Endodermal cell (in vitro differentiated cells): ENCODE data around the gene MYL11. TPM values are rescaled to one million over a fixed set of nuclear protein-coding genes. Genes with fewer than 3 reads are reported as not detected.

Experiments
- DNase-seq: peaks from one replicate; pipeline ENCODE4 v3.0.0-alpha.2; 2017
- H3K27ac ChIP-seq: 2 replicates; pipeline ENCODE4 v1.5.1; 2013; ENCODE audit warnings: mild to moderate bottlenecking, low read depth, low read length, moderate library complexity
- H3K27me3 ChIP-seq: 2 replicates; pipeline ENCODE4 v1.6.1; 2013; ENCODE audit warnings: mild to moderate bottlenecking, low read length, moderate library complexity; ENCODE audit not compliant: insufficient read depth, control insufficient read depth, poor library complexity, severe bottlenecking
- H3K36me3 ChIP-seq: 2 replicates; pipeline ENCODE4 v1.7.0; 2013; ENCODE audit warnings: mild to moderate bottlenecking, low read length, moderate library complexity; ENCODE audit not compliant: control insufficient read depth, insufficient read depth
- H3K4me1 ChIP-seq: one replicate; pipeline ENCODE4 v1.7.0; 2013; ENCODE audit warnings: low read length; ENCODE audit not compliant: control insufficient read depth, insufficient read depth
- H3K4me3 ChIP-seq: 2 replicates; pipeline ENCODE4 v1.5.1; 2013; ENCODE audit warnings: mild to moderate bottlenecking, low read length, moderate library complexity
- H3K9ac ChIP-seq: 2 replicates; pipeline ENCODE4 v1.6.1; 2013; ENCODE audit warnings: mild to moderate bottlenecking, low read length, moderate library complexity; ENCODE audit not compliant: poor library complexity, severe bottlenecking; ENCODE audit errors: extremely low read depth
- H3K9me3 ChIP-seq: 2 replicates; pipeline ENCODE4 v1.6.1; 2013; ENCODE audit warnings: mild to moderate bottlenecking, low read length, moderate library complexity; ENCODE audit not compliant: control insufficient read depth
- H3K27ac Mint-ChIP-seq: 2 replicates; pipeline ENCODE4 v1.8.0; 2020; ENCODE audit warnings: mixed read lengths
- H3K27me3 Mint-ChIP-seq: 2 replicates; pipeline ENCODE4 v1.8.0; 2021; ENCODE audit warnings: mild to moderate bottlenecking, mixed read lengths; ENCODE audit not compliant: insufficient read depth
- H3K36me3 Mint-ChIP-seq: 2 replicates; pipeline ENCODE4 v1.8.0; 2020; ENCODE audit warnings: low read depth, mixed read lengths
- H3K4me1 Mint-ChIP-seq: 2 replicates; pipeline ENCODE4 v1.8.0; 2020; ENCODE audit warnings: mixed read lengths
- H3K4me3 Mint-ChIP-seq: 2 replicates; pipeline ENCODE4 v1.8.0; 2020; ENCODE audit warnings: mild to moderate bottlenecking, moderate library complexity, mixed read lengths
- H3K9me3 Mint-ChIP-seq: 2 replicates; pipeline ENCODE4 v1.8.0; 2020; ENCODE audit warnings: mild to moderate bottlenecking, mixed read lengths
- CTCF ChIP-seq: fragments of 200-600 bp; sonication (generic); conservative IDR thresholded peaks from 2 replicates; pipeline ENCODE4 v1.5.0; 2021; ENCODE audit warnings: antibody characterized with exemption, mild to moderate bottlenecking
- WGBS, 2 experiments: methylation state at CpG; one replicate each; pipeline versions ENCODE4 v1.1.5 to v1.1.7; 2013; ENCODE audit warnings: missing lambda C conversion rate in 2 of 2, mixed read lengths in 1 of 2; ENCODE audit not compliant: insufficient coverage in 1 of 2, insufficient read length in 1 of 2; 5-methylcytosine and 5-hydroxymethylcytosine counted together
- total RNA-seq, 2 donors: library from RNA; stranded (reverse); fragmentation: NEBNext Ultra II Directional in 1 of 2; extraction: Animal tissue kit (Norgen Biotek cat#: 25700) in 1 of 2; gene quantifications; 2 replicates in 1 of 2; 3 replicates in 1 of 2; pipeline ENCODE4 v1.2.1, GENCODE V29; 2021

Gene MYL11
- total RNA-seq, 2 donors from 2014 or later: 1.2 TPM; not detected in 1

GRCh38 chr16:30350134-30350871 lies 24.3 kb upstream of the MYL11 start:
- no peaks in the 10 kb centered on the region for H3K9me3 ChIP-seq
- H3K27me3 ChIP-seq: no peaks in the 10 kb centered on the region
- no peak overlapping the region for H3K4me3 Mint-ChIP-seq
- no peaks in the 10 kb centered on the region for H3K27me3 Mint-ChIP-seq
- H3K36me3 Mint-ChIP-seq: peaks cover 43% of the 10 kb centered on the region
- H3K27ac ChIP-seq: no peak overlapping the region
- DNase-seq: no peak
- H3K4me1 Mint-ChIP-seq: peaks cover 6% of the 10 kb centered on the region
- 92% methylated on average over 3 of the region's 3 CpGs; no CpG with 5 or more reads in 1 of the 2 experiments for WGBS, 2 experiments
- peaks cover 45% of the 10 kb centered on the region for H3K36me3 ChIP-seq
- H3K4me1 ChIP-seq: peaks cover 3% of the 10 kb centered on the region
- no peak for TF ChIP-seq CTCF
- H3K9ac ChIP-seq: no peak overlapping the region
- H3K9me3 Mint-ChIP-seq: no peaks in the 10 kb centered on the region
- no peak overlapping the region for H3K27ac Mint-ChIP-seq
- H3K4me3 ChIP-seq: no peak overlapping the region

- H3K4me3 Mint-ChIP-seq: no peak overlapping the region
- H3K4me1 Mint-ChIP-seq: peaks cover 6% of the 10 kb centered on the region
- peaks cover 43% of the 10 kb centered on the region for H3K36me3 Mint-ChIP-seq
- H3K36me3 ChIP-seq: peaks cover 45% of the 10 kb centered on the region
- peaks cover 3% of the 10 kb centered on the region for H3K4me1 ChIP-seq
- H3K27me3 ChIP-seq: no peaks in the 10 kb centered on the region
- no peak overlapping the region for H3K9ac ChIP-seq
- 96 to 99% methylated on average over 12 to 15 of the region's 15 CpGs for WGBS, 2 experiments
- no peak for DNase-seq
- H3K9me3 Mint-ChIP-seq: no peaks in the 10 kb centered on the region
- H3K4me3 ChIP-seq: no peak overlapping the region
- no peak for TF ChIP-seq CTCF
- H3K27ac ChIP-seq: no peak overlapping the region
- H3K9me3 ChIP-seq: no peaks in the 10 kb centered on the region
- no peak overlapping the region for H3K27ac Mint-ChIP-seq
- H3K27me3 Mint-ChIP-seq: no peaks in the 10 kb centered on the region
Observed at GRCh38 chr16:30351001-30351441, 23.6 kb upstream of the MYL11 start.

- TF ChIP-seq CTCF: no peak
- DNase-seq: no peak
- Histone ChIP-seq H3K4me3 (no peak overlapping the region), H3K9ac (no peak overlapping the region), H3K9me3 (no peaks in the 10 kb centered on the region), H3K27ac (no peak overlapping the region), H3K27me3 (no peaks in the 10 kb centered on the region), H3K36me3 (peaks cover 48% of the 10 kb centered on the region), H3K4me1 (peaks cover 9% of the 10 kb centered on the region)
- H3K4me1 Mint-ChIP-seq: peaks cover 7% of the 10 kb centered on the region
- no peak overlapping the region for H3K4me3 Mint-ChIP-seq
- peaks cover 43% of the 10 kb centered on the region for H3K36me3 Mint-ChIP-seq
- no peak overlapping the region for H3K27ac Mint-ChIP-seq
- 97 to 98% methylated on average over 7 to 11 of the region's 11 CpGs for WGBS, 2 experiments
- H3K9me3 Mint-ChIP-seq: no peaks in the 10 kb centered on the region
- H3K27me3 Mint-ChIP-seq: no peaks in the 10 kb centered on the region
Observed at GRCh38 chr16:30351586-30352419, 22.8 kb upstream of the MYL11 start.
